NCI-H2196 (cell line): ENCODE measurements around the gene ZNF680.
"Not testable (repeated sequence)": the region's sequence is repeated elsewhere in the genome, so short reads cannot be mapped to it uniquely, and the experiment has no call there.

Experiments
- DNase-seq: peaks from one replicate; lab custom pipeline; 2025; ENCODE audit not compliant: unreplicated experiment; lab: John Stamatoyannopoulos, UW

ZNF680 gene

DNA sequence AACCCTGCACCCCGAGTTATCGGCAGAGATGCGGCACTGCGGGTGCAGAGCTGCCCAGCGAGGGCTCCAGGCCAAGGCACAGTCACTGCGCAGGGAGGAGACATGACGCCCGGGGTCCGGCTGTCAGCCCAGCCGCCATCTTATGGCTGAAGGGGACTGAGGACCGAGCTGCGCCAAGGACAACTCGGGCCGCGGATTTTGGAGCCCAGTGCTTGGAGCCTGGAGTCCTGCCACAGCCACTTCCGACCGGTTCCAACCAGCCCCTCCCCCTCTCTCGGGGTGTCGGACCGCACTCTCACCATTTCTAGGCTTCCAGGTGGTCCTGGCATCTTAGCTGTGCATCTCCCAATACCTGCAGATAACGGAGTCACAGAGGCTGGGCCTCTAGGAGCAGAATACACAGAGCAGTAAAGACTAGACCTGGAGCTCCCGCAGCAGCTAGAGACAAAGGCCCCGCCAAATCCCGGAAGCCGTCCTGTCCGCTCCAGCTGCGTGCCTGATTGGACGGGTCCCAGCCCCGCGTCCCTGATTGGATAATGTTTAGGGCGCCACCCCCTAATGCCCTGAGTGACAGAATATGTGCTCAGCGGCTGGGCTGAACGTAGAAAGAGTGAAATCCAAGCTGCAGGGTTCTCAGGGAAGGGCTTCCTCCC lies at the start of gene ZNF680:
Gene ZNF680 (minus strand): TSS at position 446 of the 653 bp plus-strand sequence. CDS start 117 bp downstream, at position 329.
- DNase-seq, result peak; percentile 93

DNA sequence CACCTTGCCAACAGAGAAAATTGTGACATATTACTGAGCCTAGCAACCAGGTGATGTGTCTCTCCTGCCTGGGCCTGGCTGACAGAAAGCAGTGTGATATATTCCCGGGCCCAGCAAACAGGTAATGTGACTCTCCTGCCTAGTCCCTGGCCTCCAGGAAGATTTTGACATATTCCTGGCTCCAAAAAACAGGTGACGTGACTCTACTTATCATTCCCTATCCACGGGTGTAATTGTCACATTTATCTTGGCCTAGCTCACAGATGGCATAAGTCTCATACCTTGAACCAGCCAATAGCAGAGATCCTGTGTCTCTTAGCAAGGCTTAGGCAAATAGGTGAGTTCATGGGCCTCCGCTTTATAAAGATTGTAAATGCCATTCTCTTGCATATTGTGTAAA lies 49.6 kb upstream of the ZNF680 start:
- no peak for DNase-seq

DNA sequence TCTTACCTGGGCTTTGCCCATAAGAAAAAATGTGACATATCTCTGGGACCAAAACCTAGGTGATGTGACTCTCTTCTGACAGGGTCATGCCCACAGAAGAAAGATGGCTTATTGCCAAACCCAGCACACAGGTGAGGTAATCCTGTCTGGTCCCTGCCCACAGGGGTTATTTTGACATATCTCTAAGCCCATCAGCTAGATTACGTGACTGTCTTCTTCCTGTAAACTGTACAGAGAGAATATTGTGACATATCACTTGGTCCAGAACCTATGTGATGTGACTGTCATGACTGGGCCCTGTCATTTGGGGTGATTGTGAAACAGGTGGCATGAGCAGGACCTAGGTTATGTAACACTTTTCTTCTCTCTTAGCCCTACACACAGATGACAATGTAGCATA lies 48.8 kb upstream of the ZNF680 start:
- no peak for DNase-seq

DNA sequence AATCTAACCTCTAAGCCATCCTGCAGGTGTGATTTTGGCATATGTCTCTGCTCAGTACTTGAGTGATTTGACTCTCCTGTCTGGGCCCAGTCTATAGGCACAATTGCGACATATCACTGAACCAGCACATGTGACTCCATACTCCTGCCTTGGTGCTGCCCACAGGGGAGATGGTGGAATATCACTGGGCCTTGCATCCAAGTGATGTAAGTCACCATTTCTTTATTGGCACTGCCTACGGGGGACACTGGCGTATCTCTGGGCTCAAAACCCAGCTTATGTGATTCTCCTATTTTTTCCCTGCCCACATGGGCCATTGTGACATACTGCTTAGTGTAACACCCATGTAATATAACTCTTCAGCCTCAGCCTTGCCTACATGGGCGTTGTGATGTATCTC lies 48.1 kb upstream of the ZNF680 start:
- no peak for DNase-seq

DNA sequence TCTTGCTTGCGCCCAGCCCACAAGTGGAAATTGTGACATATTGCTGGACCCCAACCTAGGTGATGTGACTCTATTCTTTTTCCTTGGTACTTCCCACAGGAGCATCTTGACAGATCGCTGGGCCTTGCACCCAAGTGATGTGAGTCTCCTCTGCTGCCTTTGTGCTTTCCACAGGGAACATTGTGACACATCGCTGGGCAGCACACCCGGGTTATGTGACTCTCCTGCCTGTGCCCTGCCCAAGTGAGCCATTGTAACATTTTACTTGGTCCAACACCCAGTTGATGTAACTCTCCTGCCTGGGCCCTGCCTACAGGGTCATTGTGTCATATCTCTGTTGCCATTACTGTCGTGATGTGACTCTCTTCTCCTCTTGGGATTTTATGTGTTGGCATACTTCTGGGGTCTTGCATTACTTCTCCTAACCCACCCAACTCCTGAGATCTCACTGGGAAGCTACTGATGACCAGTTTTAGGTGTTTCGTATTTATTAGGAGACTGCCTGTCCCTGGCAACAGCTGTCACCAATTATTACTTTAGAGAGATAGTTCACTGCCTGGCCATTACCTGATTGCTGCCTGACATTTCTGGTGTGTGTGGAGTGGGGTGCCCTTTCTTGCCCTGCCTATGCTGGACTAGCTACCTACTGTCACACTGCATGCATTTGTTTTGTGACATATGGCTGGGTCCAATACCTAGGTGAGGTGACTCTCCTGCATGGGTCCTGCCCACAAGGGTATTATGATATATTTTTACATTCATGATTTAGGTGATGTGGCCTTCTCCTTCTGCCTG lies 45.4 kb upstream of the ZNF680 start:
- no peak for DNase-seq

DNA sequence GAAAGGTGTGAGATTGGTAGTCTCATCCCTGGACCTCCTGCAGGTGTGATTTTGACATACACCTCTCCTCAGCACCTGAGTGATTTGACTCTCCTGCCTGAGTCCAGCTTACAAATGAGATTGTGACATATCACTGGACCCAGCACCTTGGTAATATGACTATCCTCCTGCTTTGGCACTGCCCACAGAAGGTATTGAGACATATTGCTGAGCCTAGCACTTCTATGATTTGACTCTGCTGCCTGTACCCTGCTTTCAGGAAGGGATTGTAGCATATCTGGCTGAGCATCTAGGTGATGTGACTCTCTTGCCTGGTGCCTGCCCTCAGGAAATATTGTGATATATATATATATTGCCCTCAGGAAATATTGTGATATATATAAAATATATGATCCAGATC lies 43.5 kb upstream of the ZNF680 start:
- no peak for DNase-seq

DNA sequence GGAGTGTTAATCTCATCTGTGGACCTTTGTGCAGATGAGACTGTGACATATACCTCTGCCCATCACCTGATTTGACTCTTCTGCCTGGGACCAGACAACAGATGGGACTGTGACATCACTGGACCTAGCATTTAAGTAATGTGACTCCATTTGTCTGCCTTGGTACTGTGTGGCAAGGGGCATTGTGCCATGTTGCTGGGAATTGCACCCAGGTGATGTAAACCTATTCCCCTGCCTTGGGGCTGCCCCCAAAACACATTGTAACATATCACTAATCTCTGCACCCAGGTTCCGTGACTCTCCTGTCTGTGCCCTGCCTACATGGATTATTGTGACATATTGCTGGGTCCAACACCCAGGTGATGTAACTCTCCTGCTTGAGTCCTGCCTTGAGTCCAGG lies 40.4 kb upstream of the ZNF680 start:
- DNase-seq, result no peak

DNA sequence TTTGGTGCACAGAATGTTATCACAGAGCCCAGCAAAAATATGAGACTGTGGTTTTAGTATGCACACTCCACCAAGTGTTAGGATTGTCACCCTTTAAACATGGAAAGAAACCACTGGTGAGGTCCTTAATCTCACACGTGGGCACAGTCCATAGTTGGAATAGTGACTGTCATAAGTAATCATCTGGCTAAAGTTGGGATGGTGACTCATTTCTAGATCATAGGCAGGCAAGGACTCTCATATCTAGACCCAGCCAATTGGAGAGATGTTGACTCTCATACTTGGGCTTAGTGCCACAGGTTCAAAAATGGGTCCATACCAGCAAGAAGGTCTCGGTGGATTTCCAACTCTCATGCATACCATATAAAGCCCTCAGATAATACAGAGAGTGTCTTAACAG lies 39.6 kb upstream of the ZNF680 start:
- no peak for DNase-seq

DNA sequence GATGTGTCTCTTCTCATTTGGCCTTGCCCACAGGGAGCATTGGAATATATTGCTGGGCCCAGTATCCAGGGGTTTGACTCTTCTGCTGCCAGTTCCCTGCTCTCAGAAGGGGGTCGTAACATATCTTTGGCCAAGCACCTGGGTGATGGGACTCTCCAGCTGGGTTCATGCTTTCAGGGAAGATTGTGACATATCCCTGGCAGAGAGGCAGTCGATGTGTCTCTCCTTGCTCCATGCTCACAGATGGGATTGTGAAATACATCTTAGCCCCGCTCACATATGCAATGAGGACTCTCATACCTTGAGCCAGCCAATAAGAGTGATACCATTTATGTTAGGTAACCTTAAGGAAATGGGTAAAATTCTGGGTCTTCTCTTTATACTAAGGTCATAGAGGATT lies 39.2 kb upstream of the ZNF680 start:
- DNase-seq, result no peak

DNA sequence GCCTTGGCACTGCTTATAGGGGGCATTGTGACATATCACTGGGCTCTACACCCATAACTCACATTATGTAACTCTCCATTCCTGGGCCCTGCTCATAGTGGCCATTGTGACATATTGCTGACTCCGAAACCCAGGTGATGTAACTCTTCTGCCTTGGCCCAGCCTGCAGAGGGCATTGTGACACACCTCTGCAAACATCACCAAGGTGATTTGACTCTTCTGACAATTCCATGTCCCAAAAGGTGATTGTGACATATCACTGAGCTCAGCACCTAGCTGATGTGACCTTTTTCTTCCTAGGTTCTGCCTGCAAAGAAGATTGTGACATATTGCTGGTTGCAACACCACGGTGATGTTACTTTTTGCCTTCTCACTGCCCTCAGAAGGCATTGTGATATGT lies 36.5 kb upstream of the ZNF680 start:
- DNase-seq, result no peak

DNA sequence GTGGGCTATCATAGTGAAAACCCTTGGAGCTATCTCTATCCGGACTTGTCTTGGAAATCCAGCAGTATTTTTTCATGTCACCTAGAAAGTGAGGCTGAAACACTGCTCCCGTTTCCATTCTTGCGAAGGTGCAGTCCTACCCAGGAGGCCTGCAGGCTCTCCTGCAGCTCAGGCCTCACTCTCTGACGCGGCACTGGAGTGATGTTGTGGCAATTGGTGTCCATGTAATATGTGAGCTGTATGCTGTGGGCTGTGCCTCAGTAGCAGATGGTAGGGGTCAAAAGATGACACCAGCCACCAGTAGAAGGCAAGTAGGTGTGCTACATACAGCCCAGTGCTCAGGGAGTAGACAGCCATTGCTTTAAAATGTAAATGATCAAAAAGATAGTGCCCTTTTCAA lies 28.1 kb upstream of the ZNF680 start:
- DNase-seq, result no peak

DNA sequence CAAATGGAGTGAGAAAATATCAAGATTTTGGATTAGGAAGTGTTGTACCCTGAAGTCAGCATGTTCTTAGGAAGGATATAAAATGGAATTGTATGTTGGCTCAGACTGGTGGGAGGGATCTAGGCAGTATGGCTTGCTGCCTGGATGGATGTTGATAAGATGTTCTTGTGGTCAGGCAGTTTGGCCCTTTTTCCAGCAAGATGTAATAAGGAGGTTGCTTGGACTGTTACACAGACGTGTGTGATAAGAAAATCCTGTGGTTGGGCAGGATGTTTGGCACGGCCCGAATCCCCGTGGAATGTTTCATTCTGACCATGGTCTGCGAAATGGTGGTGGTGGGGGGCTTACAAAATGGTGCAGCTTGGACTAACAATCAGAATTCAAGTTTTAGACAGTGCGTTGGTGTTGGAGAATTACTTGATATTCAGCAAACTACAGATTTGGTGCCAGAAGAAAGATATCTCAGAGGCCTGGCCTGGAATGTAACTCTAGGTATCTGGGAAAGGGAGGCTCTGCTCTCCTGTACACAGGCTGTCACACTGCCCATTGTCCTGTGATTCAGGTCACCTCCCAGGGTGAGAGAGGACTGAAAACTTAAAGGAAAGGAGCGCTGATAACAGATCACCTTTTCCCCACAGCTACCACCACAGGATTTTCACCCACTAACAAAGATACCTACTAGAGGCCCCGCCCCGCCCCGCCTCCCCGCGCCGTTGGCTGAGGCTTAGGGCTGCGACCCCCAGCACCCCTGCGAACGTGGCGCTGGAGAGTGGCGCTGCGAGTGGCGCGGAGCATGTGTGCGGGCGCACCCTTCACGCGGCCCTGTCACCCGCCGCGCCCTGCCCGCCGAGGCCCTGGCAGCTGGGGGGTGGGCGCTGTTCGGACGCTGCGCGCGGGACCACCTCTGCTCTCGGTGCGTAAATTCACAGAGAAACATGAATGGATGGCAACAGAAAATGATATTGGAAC lies 19.3 kb upstream of the ZNF680 start:
- no peak for DNase-seq

DNA sequence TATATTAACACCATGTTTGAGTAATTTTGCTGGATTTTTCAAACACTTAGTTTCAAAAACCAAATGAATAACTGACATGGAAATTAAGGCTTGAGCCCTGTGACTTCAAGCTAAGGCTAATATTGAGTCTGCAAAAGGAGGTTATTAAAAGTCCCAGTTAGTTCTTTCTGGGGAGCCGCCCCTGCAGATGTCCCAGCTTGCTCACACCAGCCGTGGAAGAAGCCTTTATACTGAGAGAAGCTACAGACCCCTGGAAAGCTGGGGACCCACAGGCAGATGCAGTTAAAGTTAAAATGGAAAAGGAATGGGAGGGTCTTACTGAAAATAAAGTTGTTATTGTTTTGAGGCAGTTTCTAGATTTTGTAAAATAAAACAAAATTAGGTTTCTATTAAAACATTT lies 18.5 kb upstream of the ZNF680 start:
- no peak for DNase-seq

DNA sequence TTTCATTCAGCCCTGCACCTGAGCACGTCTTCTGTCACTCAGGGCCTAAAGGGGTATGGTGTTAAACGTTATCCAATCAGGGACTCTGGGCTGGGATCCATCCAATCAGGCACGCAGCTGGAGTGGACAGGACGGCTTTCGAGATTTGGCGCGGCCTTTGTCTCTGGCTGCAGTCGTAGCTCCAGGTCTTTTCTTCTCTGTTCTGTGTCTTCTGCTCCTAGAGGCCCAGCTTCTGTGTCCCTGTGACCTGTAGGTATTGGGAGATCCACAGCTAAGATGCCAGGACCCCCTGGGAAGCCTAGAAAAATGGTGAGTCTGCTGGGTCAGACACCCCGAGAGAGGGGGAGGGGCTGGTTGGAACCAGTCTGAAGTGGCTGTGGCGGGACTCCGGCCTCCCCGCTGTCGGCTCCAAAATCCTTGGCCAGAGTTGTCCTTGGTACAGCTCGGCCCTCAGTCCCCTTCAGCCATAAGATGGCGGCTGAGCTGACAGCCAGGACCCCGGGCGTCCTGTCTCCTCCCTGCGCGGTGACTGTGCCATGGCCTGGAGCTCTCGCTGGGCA lies 11.7 kb upstream of the ZNF680 start:
- no peak for DNase-seq

DNA sequence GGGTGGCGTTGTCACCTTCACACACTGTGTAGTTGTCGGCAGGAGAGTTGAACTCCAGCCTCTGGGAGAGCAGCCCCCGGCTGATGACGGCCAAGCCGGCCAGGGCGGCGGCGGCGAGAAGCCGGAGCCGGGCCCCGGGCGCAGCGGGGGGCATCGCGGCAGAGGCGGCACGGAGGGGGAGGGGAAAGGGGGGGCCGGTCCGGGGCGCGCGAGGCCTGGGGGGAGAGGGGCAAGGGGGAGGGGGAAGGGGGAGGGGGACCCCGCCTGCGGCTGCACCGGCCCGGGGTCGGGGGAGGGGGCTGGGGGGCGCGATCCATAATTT lies 7.4 kb upstream of the ZNF680 start:
- DNase-seq, result not testable (repeated sequence)

DNA sequence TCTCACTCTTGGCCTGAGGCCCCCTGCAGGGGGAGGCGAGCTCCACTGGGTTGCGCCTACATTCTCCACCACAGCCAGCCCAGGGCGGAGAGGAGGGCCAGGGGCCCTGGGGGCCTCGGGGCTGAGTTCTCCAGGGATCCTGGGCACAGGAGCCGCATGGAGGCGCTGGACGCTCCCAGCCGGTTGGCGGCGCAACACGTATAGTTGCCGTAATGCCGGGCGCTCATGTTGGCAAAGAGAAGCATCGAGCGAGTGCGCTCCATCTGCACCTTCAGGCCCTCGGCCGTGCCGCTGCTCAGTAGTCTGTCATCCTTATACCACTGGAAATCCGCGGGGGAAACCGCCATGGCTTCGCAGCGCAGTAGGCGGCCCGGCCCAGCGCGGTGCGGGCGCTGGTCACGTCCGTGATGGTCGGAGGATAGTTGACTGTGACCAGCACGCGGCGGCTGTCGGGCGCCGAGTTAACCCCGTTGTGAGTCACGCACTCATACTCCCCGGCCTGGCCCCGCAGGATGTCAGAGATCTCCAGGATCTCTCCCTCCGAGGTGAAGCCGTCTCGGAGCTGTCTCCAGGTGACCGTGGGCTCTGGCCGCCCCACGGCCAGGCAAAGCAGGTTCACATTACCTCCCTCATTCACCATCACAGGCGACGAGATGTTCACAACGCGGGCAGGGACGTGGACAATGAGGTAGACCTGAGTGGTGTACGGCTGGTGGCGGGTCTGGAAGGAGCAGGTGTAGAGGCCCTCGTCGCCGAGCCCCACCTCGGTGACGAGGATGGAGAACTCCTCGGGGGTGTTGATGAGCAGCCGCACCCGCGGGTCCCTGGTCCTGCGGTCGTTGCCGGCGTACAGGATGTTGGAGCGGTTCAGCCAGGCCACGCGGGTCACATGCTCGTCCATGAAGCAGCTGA lies 6.8 kb upstream of the ZNF680 start:
- not testable (repeated sequence) for DNase-seq

DNA sequence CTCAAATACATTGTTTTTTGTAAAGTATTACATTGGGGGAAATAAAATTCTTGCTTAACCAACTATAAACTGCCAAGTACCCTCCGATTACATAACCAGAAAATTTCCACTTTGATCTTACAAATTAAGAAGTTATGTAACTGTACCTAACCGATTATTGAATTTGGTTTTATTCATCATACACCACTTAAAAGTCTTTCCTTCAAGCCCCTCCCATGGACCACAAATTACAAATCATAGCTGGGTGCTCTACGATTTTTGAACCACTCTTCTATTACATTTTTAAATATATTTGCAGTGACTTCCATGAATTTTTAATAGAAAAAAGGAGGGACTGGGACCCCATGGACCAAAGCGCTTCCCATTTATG lies 630 bp downstream of the ZNF680 start:
- DNase-seq, result no peak

DNA sequence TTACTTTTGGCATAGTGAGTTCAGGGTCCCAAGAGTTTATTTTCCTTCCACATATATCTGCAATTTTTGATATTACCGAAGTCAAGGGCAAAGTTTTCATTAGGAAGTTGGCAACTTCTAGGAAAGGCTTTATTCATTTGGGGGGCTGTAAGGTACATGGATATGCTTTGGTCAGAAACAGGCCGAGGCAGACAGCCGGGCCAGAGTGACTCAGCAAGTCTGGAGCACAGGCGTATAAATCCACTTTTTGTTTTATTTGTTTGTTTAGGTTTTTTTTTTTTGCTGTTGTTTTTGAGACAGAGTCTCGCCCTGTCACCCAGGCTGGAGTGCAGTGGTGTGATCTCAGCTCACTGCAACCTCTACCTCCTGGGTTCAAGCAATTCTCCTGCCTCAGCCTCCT lies 3.7 kb downstream of the ZNF680 start:
- DNase-seq, result no peak

DNA sequence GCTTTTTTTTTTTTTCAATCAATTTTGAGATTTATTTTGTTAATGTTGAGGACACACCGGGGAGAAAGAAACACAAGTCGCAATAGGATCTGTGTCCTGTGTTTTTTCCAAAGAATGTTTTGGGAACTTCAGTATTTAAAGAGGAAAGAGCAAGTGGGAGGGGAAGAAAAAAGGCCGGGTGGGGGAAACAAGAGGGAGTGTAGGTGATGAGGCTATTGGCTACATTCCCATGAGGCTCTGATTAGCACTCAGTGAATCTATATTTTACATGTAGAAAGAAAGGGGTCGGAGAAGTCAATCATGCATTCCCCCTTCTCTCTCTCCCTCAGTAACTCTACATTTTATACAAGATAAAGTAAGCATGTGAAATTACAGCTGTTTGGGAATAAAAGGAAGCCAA lies 4.1 kb downstream of the ZNF680 start:
- DNase-seq, result no peak

DNA sequence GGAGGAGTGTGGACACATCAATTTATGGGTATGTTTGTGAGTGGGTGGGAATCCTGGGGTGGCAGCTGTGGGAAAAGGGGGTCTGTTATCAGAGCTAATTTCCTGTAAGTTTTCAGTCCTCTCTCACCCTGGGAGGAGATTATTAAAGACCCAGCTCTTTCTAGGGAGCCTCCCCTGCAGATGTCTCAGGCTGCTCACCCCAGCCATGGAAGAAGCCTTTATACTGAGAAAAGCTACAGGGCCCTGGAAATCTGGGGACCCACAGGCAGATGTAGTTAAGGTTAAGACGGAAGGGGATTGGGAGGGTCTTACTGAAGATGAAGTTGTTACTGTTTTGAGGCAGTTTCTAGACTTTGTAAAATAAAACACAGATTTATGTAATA lies 4.6 kb downstream of the ZNF680 start:
- no peak for DNase-seq
